Hepatocyte (in vitro differentiated cells): ENCODE results near the gene INPP5B.

Source experiments
- EZH2phosphoT487 ChIP-seq: fragments of 200-600 bp; sonication (generic); IDR thresholded peaks from one replicate; pipeline ENCODE4 v1.6.1; 2018; ENCODE audit warnings: antibody characterized with exemption, mild to moderate bottlenecking, low read depth, moderate library complexity; ENCODE audit not compliant: unreplicated experiment, severe bottlenecking
- TF ChIP-seq, protein P1 (sequence below): fragments of 200-600 bp; sonication (generic); IDR thresholded peaks from 2 replicates; pipeline ENCODE4 v1.5.1; 2016; ENCODE audit warnings: antibody characterized with exemption, mild to moderate bottlenecking; ENCODE audit not compliant: poor library complexity

GRCh38 chr1:37965301-37965700, 18.4 kb upstream of the INPP5B start:
- TF ChIP-seq, protein P1, sequence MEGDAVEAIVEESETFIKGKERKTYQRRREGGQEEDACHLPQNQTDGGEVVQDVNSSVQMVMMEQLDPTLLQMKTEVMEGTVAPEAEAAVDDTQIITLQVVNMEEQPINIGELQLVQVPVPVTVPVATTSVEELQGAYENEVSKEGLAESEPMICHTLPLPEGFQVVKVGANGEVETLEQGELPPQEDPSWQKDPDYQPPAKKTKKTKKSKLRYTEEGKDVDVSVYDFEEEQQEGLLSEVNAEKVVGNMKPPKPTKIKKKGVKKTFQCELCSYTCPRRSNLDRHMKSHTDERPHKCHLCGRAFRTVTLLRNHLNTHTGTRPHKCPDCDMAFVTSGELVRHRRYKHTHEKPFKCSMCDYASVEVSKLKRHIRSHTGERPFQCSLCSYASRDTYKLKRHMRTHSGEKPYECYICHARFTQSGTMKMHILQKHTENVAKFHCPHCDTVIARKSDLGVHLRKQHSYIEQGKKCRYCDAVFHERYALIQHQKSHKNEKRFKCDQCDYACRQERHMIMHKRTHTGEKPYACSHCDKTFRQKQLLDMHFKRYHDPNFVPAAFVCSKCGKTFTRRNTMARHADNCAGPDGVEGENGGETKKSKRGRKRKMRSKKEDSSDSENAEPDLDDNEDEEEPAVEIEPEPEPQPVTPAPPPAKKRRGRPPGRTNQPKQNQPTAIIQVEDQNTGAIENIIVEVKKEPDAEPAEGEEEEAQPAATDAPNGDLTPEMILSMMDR: no peak
- TF ChIP-seq EZH2phosphoT487: no peak
